ENCODE measurements around the gene RIMBP3C. TPM values are rescaled to one million over a fixed set of nuclear protein-coding genes. Genes with fewer than 3 reads are reported as not detected.
A peak's percentile ranks its signal among the peaks of the same experiment; 100 is the strongest.

The RIMBP3C gene
- total RNA-seq, 1 experiment from 2014 or later: 0.13 TPM

- H4K20me1 ChIP-seq (ENCODE audit: insufficient read depth): peaks cover 77% of the 10 kb centered on the region
- CTCF ChIA-PET: no interaction called here
- POLR2A ChIA-PET (ENCODE audit: unreplicated experiment): no interaction called here
Observed at GRCh38 chr22:21594865-21595452, 43.7 kb upstream of the RIMBP3C start.

GRCh38 chr22:21593406-21594232 is 42.4 kb upstream of the RIMBP3C start:
- POLR2A ChIA-PET (ENCODE audit: unreplicated experiment): no interaction called here
- Histone ChIP-seq H3K4me1 (replicated peaks; ENCODE audit: insufficient read depth) (no peaks in the 10 kb centered on the region), H4K20me1 (ENCODE audit: insufficient read depth) (peaks cover 74% of the 10 kb centered on the region), H3K9me2 (ENCODE audit: insufficient read depth) (no peaks in the 10 kb centered on the region), H3K27me3 (ENCODE audit: insufficient read depth, low read depth) (no peaks in the 10 kb centered on the region), H3K4me2 (no peak overlapping the region), H2AFZ (no peak overlapping the region), H3K4me3 (no peak overlapping the region), H3F3A (ENCODE audit: insufficient read depth, low read depth) (no peaks in the 10 kb centered on the region), H3K9me3 (ENCODE audit: insufficient read depth, low read depth) (no peaks in the 10 kb centered on the region), H3K27ac (no peak overlapping the region), H3K36me3 (ENCODE audit: low read depth) (no peaks in the 10 kb centered on the region; the same call in 1 of the 2 replicates), H3K79me2 (ENCODE audit: low read depth) (peaks cover 75% of the 10 kb centered on the region)
- TF ChIP-seq EZH2 (IDR thresholded peaks at IDR 0.05; ENCODE audit: low read depth): no peak
- TF ChIP-seq CTCF (conservative IDR thresholded peaks at IDR 0.05): peak; percentile 40
- BruUV-seq (replicated peaks): no TSS peak
- no peak for DNase-seq
- intact Hi-C loops (cut with micrococcal nuclease; ENCODE audit: unreplicated experiment): no loop called here
- CTCF ChIA-PET: no interaction called here

More at GRCh38 chr22:21594865-21595452, 43.7 kb upstream of the RIMBP3C start:
- Histone ChIP-seq H2AFZ (no peak overlapping the region), H3K4me2 (no peak overlapping the region), H3K36me3 (ENCODE audit: low read depth) (no peaks in the 10 kb centered on the region; the same call in 1 of the 2 replicates), H3K79me2 (ENCODE audit: low read depth) (peaks cover 78% of the 10 kb centered on the region), H3K27me3 (ENCODE audit: insufficient read depth, low read depth) (no peaks in the 10 kb centered on the region), H3K27ac (no peak overlapping the region), H3F3A (ENCODE audit: insufficient read depth, low read depth) (no peaks in the 10 kb centered on the region), H3K4me3 (no peak overlapping the region), H3K4me1 (replicated peaks; ENCODE audit: insufficient read depth) (no peaks in the 10 kb centered on the region), H3K9me2 (ENCODE audit: insufficient read depth) (no peaks in the 10 kb centered on the region), H3K9me3 (ENCODE audit: insufficient read depth, low read depth) (no peaks in the 10 kb centered on the region)
- TF ChIP-seq CTCF (conservative IDR thresholded peaks at IDR 0.05): no peak
- no peak for TF ChIP-seq EZH2 (IDR thresholded peaks at IDR 0.05; ENCODE audit: low read depth)
- no peak for DNase-seq
- intact Hi-C loops (cut with micrococcal nuclease; ENCODE audit: unreplicated experiment): no loop called here
- no TSS peak for BruUV-seq (replicated peaks)

GRCh38 chr22:21592422-21592821 is 41.2 kb upstream of the RIMBP3C start:
- H2AFZ ChIP-seq: no peak overlapping the region
- no peaks in the 10 kb centered on the region for H3K4me1 ChIP-seq (replicated peaks; ENCODE audit: insufficient read depth)
- ChIA-PET CTCF (no interaction called here), POLR2A (ENCODE audit: unreplicated experiment) (no interaction called here)
- no peaks in the 10 kb centered on the region for H3K9me3 ChIP-seq (ENCODE audit: insufficient read depth, low read depth)
- no peak overlapping the region for H3K4me2 ChIP-seq
- no peaks in the 10 kb centered on the region for H3K27me3 ChIP-seq (ENCODE audit: insufficient read depth, low read depth)
- H3K27ac ChIP-seq: no peak overlapping the region
- no TSS peak for BruUV-seq (replicated peaks)
- H3K9me2 ChIP-seq (ENCODE audit: insufficient read depth): no peaks in the 10 kb centered on the region
- peaks cover 75% of the 10 kb centered on the region for H4K20me1 ChIP-seq (ENCODE audit: insufficient read depth)
- no peak overlapping the region for H3K4me3 ChIP-seq
- TF ChIP-seq CTCF (conservative IDR thresholded peaks at IDR 0.05) (no peak), EZH2 (IDR thresholded peaks at IDR 0.05; ENCODE audit: low read depth) (no peak)
- DNase-seq: no peak
- peaks cover 80% of the 10 kb centered on the region for H3K79me2 ChIP-seq (ENCODE audit: low read depth)
- no peaks in the 10 kb centered on the region; the same call in 1 of the 2 replicates for H3K36me3 ChIP-seq (ENCODE audit: low read depth)
- H3F3A ChIP-seq (ENCODE audit: insufficient read depth, low read depth): no peaks in the 10 kb centered on the region
- intact Hi-C loops (cut with micrococcal nuclease; ENCODE audit: unreplicated experiment): no loop called here

Measured in PC-9 (cell line).